Measurements from ENCODE around the gene WWOX. TPM values are rescaled to one million over a fixed set of nuclear protein-coding genes. Genes with fewer than 3 reads are reported as not detected.

The WWOX gene
- total and polyA plus RNA-seq, 2 of the 4 experiments (the other 2 are of a cell fraction): 2.7 to 5.4 TPM

DNA sequence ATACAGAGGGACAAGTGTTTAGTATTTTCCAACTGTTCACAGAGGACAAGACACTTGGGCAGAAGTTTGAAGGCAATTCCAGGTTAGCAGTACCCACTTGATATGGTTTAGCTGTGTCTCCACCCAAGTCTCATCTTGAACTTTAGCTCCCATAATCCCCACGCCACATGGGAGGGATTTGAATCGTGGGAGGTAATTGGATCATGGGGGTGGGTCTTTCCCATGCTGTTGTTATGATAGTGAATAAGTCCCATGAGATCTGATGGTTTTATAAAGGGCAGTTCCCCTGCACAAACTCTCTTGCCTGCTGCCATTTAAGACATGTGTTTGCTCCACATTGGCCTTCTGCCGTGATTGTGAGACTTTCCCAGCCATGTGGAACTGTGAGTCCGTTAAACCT lies 832.2 kb downstream of the WWOX start:
- POLR2A ChIA-PET (ENCODE audit: unreplicated experiment): no interaction called here
- no peaks in the 10 kb centered on the region for H3K79me1 ChIP-seq (ENCODE audit: low read depth in 1 of 2, low read length in 2 of 2)
- no peak overlapping the region for H2BK120ac ChIP-seq (ENCODE audit: low read depth, low read length)
- TF ChIP-seq, protein P1, sequence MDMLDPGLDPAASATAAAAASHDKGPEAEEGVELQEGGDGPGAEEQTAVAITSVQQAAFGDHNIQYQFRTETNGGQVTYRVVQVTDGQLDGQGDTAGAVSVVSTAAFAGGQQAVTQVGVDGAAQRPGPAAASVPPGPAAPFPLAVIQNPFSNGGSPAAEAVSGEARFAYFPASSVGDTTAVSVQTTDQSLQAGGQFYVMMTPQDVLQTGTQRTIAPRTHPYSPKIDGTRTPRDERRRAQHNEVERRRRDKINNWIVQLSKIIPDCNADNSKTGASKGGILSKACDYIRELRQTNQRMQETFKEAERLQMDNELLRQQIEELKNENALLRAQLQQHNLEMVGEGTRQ (IDR thresholded peaks at IDR 0.05; ENCODE audit: low read depth, low read length): no peak
- TF ChIP-seq MAZ (IDR thresholded peaks at IDR 0.05; ENCODE audit: borderline replicate concordance, low read depth, low read length) (no peak), SMC3 (IDR thresholded peaks at IDR 0.05; ENCODE audit: low read depth, low read length) (no peak), CEBPB (IDR thresholded peaks at IDR 0.05; ENCODE audit: low read depth, low read length) (no peak), RCOR1 (IDR thresholded peaks at IDR 0.05; ENCODE audit: insufficient replicate concordance, low read length) (no peak), BHLHE40 (IDR thresholded peaks at IDR 0.05; ENCODE audit: low read depth, low read length) (no peak), FOS (IDR thresholded peaks at IDR 0.05; ENCODE audit: low read depth, low read length) (no peak), CTCF (conservative IDR thresholded peaks at IDR 0.05; ENCODE audit: low read depth, low read length) (no peak), MXI1 (IDR thresholded peaks at IDR 0.05; ENCODE audit: borderline replicate concordance, low read depth, low read length) (no peak), CHD1 (IDR thresholded peaks at IDR 0.05; ENCODE audit: low read depth, low read length) (no peak), POLR2A (IDR thresholded peaks at IDR 0.05; ENCODE audit: low read depth, low read length) (no peak), MAFK (IDR thresholded peaks at IDR 0.05; ENCODE audit: low read depth, low read length) (no peak), RFX5 (IDR thresholded peaks at IDR 0.05; ENCODE audit: low read depth, low read length) (no peak), RAD21 (IDR thresholded peaks at IDR 0.05; ENCODE audit: low read length) (no peak), NFE2L2 (IDR thresholded peaks at IDR 0.05; ENCODE audit: low read depth, low read length) (no peak)
- TF ChIP-seq, protein P2, sequence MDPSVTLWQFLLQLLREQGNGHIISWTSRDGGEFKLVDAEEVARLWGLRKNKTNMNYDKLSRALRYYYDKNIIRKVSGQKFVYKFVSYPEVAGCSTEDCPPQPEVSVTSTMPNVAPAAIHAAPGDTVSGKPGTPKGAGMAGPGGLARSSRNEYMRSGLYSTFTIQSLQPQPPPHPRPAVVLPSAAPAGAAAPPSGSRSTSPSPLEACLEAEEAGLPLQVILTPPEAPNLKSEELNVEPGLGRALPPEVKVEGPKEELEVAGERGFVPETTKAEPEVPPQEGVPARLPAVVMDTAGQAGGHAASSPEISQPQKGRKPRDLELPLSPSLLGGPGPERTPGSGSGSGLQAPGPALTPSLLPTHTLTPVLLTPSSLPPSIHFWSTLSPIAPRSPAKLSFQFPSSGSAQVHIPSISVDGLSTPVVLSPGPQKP (IDR thresholded peaks at IDR 0.05; ENCODE audit: borderline replicate concordance, low read depth, low read length): no peak
- dilution Hi-C loops (cut with HindIII; ENCODE audit: low sequenced_read_pairs, unreplicated experiment): no loop called here
- no peak overlapping the region for H4K8ac ChIP-seq (ENCODE audit: low read depth in 2 of 2, low read length in 2 of 2)
- no peak overlapping the region for H3K4me2 ChIP-seq (ENCODE audit: low read depth, low read length)
- H3K9ac ChIP-seq (ENCODE audit: low read depth, low read length): no peak overlapping the region
- no peak overlapping the region for H3K14ac ChIP-seq (replicated peaks; ENCODE audit: low read depth, low read length)
- CTCF ChIA-PET: no interaction called here
- H2AK9ac ChIP-seq (replicated peaks; ENCODE audit: low read depth, low read length, poor library complexity): no peak overlapping the region
- no peak overlapping the region for H4K5ac ChIP-seq (ENCODE audit: low read depth, low read length)
- H3K23ac ChIP-seq (ENCODE audit: low read depth, low read length): no peak overlapping the region
- no peak overlapping the region for H2BK20ac ChIP-seq (ENCODE audit: low read depth, low read length)
- no peak overlapping the region for H4K91ac ChIP-seq (ENCODE audit: insufficient read depth, low read depth, low read length)
- H2BK15ac ChIP-seq (ENCODE audit: low read depth, low read length): no peak overlapping the region
- intact Hi-C loops (cut with micrococcal nuclease): no loop called here
- peaks cover 28% of the 10 kb centered on the region for H3K9me3 ChIP-seq (ENCODE audit: control insufficient read depth, insufficient read depth, low read length)
- no peak overlapping the region for H2BK5ac ChIP-seq (ENCODE audit: low read depth, low read length, poor library complexity, severe bottlenecking)
- no peaks in the 10 kb centered on the region for H3K9me1 ChIP-seq (ENCODE audit: insufficient read depth, low read length)
- H2AK5ac ChIP-seq (ENCODE audit: low read depth, low read length): no peak overlapping the region
- in situ Hi-C loops (cut with MboI; ENCODE audit: low sequenced_read_pairs): no loop called here
- H3K4me3 ChIP-seq (ENCODE audit: insufficient read depth, low read depth, low read length): no peak overlapping the region
- no peak overlapping the region for H3K56ac ChIP-seq (ENCODE audit: extremely low read depth, insufficient read depth, low read length)
- H3K36me3 ChIP-seq (ENCODE audit: control insufficient read depth, insufficient read depth, low read length): no peaks in the 10 kb centered on the region
- DNase-seq (no peak), ATAC-seq (ENCODE audit: low read depth) (no peak)
- WGBS, 2 experiments (ENCODE audit: extremely low coverage in 2 of 2, insufficient read length in 1 of 2): no CpG with 5 or more reads among the region's 4 CpGs
- no peaks in the 10 kb centered on the region for H4K20me1 ChIP-seq (ENCODE audit: insufficient read depth, low read length)
- H2AFZ ChIP-seq (replicated peaks; ENCODE audit: low read length, poor library complexity): no peak overlapping the region
- H3K18ac ChIP-seq (ENCODE audit: low read depth, low read length): no peak overlapping the region
- H3K4ac ChIP-seq (ENCODE audit: low read depth, low read length): no peak overlapping the region
- H3K27me3 ChIP-seq (ENCODE audit: control insufficient read depth, insufficient read depth, low read length): no peaks in the 10 kb centered on the region
- no TSS peak for BruUV-seq (replicated peaks)
- no peaks in the 10 kb centered on the region for H3K4me1 ChIP-seq (ENCODE audit: control insufficient read depth, insufficient read depth, low read length)
- H3K27ac ChIP-seq (ENCODE audit: insufficient read depth, low read length): no peak overlapping the region
